Measurements from ENCODE around the gene SLC5A7. TPM values are rescaled to one million over a fixed set of nuclear protein-coding genes. Genes with fewer than 3 reads are reported as not detected.

The SLC5A7 gene
- total and polyA plus RNA-seq, 4 experiments from 2014 or later, result not detected

Other genes with a start within 250 kb of the SLC5A7 start
- under 1 TPM in 1 of 2 experiments, not detected in 1; 0.09 TPM for gene RGPD4, start 159.6 kb upstream of the SLC5A7 start, total RNA-seq
- under 1 TPM in 1 of 2 donors, not detected in 1; 0.03 TPM for gene RGPD4, start 159.6 kb upstream of the SLC5A7 start, polyA plus RNA-seq

All from CD4-positive, alpha-beta memory T cell (primary cell).